ENCODE measurements around the gene TRAPPC6A.

The TRAPPC6A gene

GRCh38 chr19:45189971-45190370, 11.9 kb upstream of the TRAPPC6A start:
- Histone ChIP-seq H3K79me2 (ENCODE audit: insufficient read depth, low read length) (no peaks in the 10 kb centered on the region), H2AFZ (ENCODE audit: low read length) (no peak overlapping the region), H3K9me2 (ENCODE audit: low read depth, low read length) (no peaks in the 10 kb centered on the region), H3K36me3 (ENCODE audit: insufficient read depth, low read length) (no peaks in the 10 kb centered on the region), H3F3A (ENCODE audit: insufficient read depth, low read length) (no peaks in the 10 kb centered on the region), H4K20me1 (ENCODE audit: insufficient read depth, low read length) (no peaks in the 10 kb centered on the region), H3K27ac (ENCODE audit: low read depth, low read length, poor library complexity, severe bottlenecking) (no peak overlapping the region), H3K9ac (ENCODE audit: low read length) (no peak overlapping the region), H3K9me3 (ENCODE audit: low read length) (no peaks in the 10 kb centered on the region), H3K4me1 (ENCODE audit: insufficient read depth, low read length, severe bottlenecking) (no peaks in the 10 kb centered on the region), H3K4me3 (ENCODE audit: low read depth, low read length, poor library complexity, severe bottlenecking) (no peak overlapping the region), H3K27me3 (ENCODE audit: insufficient read depth, low read length) (no peaks in the 10 kb centered on the region; the same call in 1 of the 2 replicates), H3K4me2 (ENCODE audit: low read length) (no peak overlapping the region)
- TF ChIP-seq CTCF (IDR thresholded peaks at IDR 0.05; ENCODE audit: low read length): no peak
- TF ChIP-seq EZH2 (IDR thresholded peaks at IDR 0.05; ENCODE audit: borderline replicate concordance, low read length): no peak

GRCh38 chr19:45187421-45188100, 9.5 kb upstream of the TRAPPC6A start:
- H3K9ac ChIP-seq (ENCODE audit: low read length): no peak overlapping the region
- TF ChIP-seq CTCF (IDR thresholded peaks at IDR 0.05; ENCODE audit: low read length) (peak; percentile 65), EZH2 (IDR thresholded peaks at IDR 0.05; ENCODE audit: borderline replicate concordance, low read length) (no peak)
- H3K4me1 ChIP-seq (ENCODE audit: insufficient read depth, low read length, severe bottlenecking): no peaks in the 10 kb centered on the region
- no peaks in the 10 kb centered on the region for H3K27me3 ChIP-seq (ENCODE audit: insufficient read depth, low read length)
- H3K36me3 ChIP-seq (ENCODE audit: insufficient read depth, low read length): no peaks in the 10 kb centered on the region
- H3K4me2 ChIP-seq (ENCODE audit: low read length): peak overlapping the region; percentile 17; the same call in 1 of the 2 replicates
- no peaks in the 10 kb centered on the region for H3K9me3 ChIP-seq (ENCODE audit: low read length)
- H3K9me2 ChIP-seq (ENCODE audit: low read depth, low read length): no peaks in the 10 kb centered on the region
- H3K4me3 ChIP-seq (ENCODE audit: low read depth, low read length, poor library complexity, severe bottlenecking): no peak overlapping the region
- no peaks in the 10 kb centered on the region for H4K20me1 ChIP-seq (ENCODE audit: insufficient read depth, low read length)
- no peak overlapping the region for H2AFZ ChIP-seq (ENCODE audit: low read length)
- no peaks in the 10 kb centered on the region for H3F3A ChIP-seq (ENCODE audit: insufficient read depth, low read length)
- H3K27ac ChIP-seq (ENCODE audit: low read depth, low read length, poor library complexity, severe bottlenecking): no peak overlapping the region
- no peaks in the 10 kb centered on the region for H3K79me2 ChIP-seq (ENCODE audit: insufficient read depth, low read length)

- no peaks in the 10 kb centered on the region for H3K9me2 ChIP-seq (ENCODE audit: low read depth, low read length)
- no peak overlapping the region for H3K27ac ChIP-seq (ENCODE audit: low read depth, low read length, poor library complexity, severe bottlenecking)
- no peaks in the 10 kb centered on the region for H3F3A ChIP-seq (ENCODE audit: insufficient read depth, low read length)
- H3K4me2 ChIP-seq (ENCODE audit: low read length): no peak overlapping the region
- no peak overlapping the region for H3K4me3 ChIP-seq (ENCODE audit: low read depth, low read length, poor library complexity, severe bottlenecking)
- no peaks in the 10 kb centered on the region for H3K4me1 ChIP-seq (ENCODE audit: insufficient read depth, low read length, severe bottlenecking)
- H3K9ac ChIP-seq (ENCODE audit: low read length): no peak overlapping the region
- no peak overlapping the region for H2AFZ ChIP-seq (ENCODE audit: low read length)
- TF ChIP-seq CTCF (IDR thresholded peaks at IDR 0.05; ENCODE audit: low read length) (no peak), EZH2 (IDR thresholded peaks at IDR 0.05; ENCODE audit: borderline replicate concordance, low read length) (no peak)
- H3K9me3 ChIP-seq (ENCODE audit: low read length): no peaks in the 10 kb centered on the region
- H3K79me2 ChIP-seq (ENCODE audit: insufficient read depth, low read length): no peaks in the 10 kb centered on the region
- no peaks in the 10 kb centered on the region for H3K27me3 ChIP-seq (ENCODE audit: insufficient read depth, low read length)
- H4K20me1 ChIP-seq (ENCODE audit: insufficient read depth, low read length): no peaks in the 10 kb centered on the region
- H3K36me3 ChIP-seq (ENCODE audit: insufficient read depth, low read length): peaks cover 2% of the 10 kb centered on the region; the same call in 1 of the 2 replicates
Measured at GRCh38 chr19:45186509-45187334, 8.7 kb upstream of the TRAPPC6A start.

Measured in OCI-LY1 (cell line).